HK-2 (cell line): ENCODE data around the gene TAF10.

ENCODE experiments used
- DNase-seq: peaks from one replicate; pipeline ENCODE4 v3.0.0-alpha.2; 2018; ENCODE audit not compliant: unreplicated experiment

TAF10 gene

DNA sequence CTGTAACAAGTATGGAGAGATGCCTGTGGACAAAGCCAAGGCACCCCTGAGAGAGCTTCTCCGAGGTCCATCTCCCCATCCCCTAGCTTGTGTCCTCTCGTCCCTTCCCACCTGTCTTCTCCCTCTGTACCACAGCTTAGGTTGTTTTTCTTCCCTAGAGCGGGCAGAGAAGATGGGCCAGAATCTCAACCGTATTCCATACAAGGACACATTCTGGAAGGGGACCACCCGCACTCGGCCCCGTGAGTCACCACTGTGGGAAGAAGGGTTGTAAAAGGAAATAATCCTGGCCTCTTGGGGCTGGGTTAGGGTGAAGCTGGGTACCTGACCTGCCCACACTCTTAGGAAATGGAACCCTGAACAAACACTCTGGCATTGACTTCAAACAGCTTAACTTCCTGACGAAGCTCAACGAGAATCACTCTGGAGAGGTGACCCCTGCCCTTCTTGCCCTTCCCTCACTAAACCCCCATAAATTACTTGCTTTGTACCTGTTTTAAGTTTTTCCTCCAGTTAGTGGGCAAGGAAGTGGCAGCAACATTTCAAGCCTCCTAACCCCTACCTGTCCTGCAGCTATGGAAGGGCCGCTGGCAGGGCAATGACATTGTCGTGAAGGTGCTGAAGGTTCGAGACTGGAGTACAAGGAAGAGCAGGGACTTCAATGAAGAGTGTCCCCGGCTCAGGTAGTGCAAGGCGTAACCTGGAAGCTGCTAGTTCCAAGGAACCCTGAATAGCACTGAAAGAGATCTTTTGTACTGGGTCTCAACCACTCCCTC, 3.1 kb downstream of the TAF10 start:
- DNase-seq: no peak

DNA sequence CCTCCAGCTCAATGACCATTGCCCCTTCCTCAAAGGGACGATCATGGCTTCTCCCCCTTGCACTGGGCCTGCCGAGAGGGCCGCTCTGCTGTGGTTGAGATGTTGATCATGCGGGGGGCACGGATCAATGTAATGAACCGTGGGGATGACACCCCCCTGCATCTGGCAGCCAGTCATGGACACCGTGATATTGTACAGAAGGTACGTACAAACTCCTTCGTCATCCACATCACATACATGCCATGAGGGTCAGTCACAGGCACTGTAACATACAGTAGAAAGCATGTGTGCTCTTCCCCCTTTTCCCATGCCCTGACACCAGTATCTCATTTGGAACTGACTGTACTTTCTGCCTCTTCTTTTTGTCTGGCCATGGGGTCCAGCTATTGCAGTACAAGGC, 4.0 kb downstream of the TAF10 start:
- DNase-seq: no peak

DNA sequence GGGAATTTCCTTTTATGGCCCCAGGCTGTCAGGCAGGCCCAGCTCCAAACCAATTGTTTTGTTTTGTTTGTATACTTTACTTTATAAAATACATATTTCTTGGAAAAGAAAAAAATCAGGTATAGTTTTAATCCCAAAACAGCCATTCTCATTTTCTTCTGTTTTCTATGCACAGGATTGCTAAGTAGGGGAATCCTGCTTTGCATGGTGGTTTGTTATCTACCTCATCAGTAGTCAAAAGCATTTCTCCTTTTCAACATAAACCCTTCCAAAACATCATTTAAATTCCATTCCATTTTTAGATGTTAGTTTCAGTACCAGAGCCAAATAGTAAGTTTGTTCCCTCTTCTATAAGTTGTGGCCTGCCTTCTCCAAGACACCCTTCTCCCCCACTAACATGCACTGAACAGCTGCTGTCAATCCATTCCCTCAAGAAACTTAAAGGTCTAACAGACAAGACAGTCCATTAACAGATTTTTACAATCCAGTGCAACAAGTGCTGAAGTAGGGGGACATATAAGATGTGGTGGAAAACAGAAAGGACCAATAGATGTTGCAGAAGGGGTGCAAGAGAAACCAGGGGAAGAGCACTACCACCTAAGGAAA, 4.7 kb downstream of the TAF10 start:
- DNase-seq: no peak

DNA sequence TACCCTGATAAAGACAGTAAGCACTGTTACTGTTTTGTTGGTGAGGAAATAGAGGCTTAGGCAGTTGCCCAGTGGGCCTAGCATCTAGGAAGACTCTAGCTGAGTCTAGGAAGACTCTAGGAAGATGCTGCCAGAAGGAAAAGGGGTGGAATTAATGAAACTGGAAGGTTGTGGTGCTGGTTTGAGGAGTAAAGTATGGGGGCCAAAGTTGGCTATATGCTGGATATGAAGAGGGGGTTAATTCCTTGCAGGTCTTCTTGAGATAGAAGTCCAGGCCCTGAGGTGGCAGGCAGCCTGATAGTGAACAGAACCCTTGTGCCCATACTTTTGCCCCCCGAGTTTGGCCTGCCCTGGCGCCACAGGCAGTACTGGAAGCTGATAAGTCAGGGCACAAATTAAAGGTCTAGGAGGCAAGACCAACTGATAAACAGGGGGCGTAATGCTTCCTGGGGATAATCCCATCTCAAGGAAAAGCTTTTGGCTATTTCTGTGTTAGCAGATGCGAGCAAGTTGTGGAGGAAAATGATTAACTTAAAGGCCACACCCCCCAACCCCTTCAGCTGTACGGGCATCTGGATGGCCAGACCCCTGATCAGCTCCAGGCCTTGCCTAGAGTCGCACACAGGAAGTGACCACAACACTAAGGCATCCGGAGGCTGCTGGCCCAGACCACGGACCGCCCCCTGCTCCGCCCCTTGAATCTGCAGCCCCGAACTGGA, 5.4 kb downstream of the TAF10 start:
- DNase-seq: peak; percentile 88

DNA sequence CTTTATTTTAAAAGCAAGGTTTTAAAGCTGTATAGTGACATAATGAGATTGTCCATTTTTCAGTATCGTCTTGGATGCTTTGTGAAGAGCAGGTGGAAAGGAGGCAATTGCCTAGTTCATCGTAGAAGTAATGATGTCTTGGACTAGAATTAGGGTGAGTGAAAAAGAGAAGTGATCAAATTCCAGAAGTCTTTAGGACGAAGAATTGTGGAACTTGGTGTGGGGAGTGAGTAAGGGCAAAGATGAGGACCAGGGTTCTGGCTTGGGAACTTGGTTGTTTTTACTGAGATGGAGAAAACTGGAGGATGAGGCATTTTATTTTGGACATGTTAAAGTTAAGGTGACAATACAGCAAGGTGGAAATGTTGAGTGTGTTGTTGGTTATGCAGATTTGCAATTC, 7.2 kb downstream of the TAF10 start:
- DNase-seq: no peak

DNA sequence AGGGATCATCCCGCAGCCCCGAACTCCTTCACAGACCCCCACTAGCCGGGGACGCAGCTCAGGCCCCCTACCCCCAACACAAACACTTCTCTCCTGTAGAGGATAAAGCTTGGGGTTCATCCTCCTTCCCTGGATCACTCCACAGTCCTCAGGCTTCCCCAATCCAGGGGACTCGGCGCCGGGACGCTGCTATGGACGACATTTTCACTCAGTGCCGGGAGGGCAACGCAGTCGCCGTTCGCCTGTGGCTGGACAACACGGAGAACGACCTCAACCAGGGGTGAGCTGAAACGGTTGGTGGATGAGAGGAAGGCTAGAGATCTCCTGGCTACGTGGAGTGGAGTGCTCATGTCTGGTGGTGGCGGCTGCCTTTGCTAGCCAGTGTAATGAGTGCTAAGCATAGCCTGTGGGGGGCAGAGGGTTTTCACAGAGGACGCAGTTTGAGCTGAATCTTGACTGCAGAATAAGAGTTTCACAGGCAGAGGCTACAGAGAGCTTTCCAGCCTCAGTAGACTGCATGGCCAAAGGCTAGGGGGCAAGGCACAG, 7.9 kb downstream of the TAF10 start:
- DNase-seq: peak; percentile 47

DNA sequence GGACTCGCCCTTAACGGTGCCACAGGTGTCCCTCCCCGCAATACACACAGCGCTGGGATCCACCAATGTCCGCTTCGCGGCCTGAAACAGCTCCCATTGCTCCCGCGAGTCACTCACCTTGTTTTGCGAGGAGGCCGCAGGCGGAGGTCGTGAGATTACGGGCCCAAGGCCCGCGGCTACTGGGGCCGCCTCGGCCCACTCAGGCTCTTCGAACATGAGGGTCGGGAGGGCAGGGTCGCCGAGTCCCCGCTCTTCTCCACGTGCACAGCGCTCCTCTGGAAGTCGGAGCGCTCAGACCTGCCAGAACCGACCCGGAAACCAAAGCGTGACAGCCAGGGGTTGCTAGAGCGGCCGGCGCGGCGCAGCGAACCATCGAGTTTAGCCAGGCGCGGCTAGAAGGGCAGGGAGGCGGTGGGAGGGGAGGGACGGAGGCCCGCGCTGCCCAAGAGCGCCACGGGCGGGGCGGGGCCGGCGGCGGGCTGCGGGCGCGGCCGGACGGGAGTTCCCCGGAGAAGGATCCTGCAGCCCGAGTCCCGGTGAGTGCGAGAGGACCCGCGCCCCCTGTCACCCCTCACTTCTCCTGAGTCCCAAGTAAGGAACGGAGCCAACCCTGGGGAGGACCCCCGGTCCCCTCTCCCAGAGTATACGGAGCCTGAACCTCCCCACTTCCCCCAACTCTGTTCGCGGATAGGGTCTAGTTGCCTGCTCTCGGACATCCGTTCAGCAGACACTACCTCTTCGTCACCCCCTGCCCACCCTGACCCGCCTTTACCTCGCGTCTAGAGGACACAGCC, 8.5 kb downstream of the TAF10 start, which contains the start of the genes ILK and RRP8:
ILK (plus strand) TSS at position 488 of the 794 bp plus-strand sequence. CDS start 498 bp downstream, outside the sequence.
RRP8 (minus strand) TSS at position 330 of the 794 bp plus-strand sequence; CDS start at position 216, 114 bp downstream.
- peak; percentile 79 for DNase-seq

DNA sequence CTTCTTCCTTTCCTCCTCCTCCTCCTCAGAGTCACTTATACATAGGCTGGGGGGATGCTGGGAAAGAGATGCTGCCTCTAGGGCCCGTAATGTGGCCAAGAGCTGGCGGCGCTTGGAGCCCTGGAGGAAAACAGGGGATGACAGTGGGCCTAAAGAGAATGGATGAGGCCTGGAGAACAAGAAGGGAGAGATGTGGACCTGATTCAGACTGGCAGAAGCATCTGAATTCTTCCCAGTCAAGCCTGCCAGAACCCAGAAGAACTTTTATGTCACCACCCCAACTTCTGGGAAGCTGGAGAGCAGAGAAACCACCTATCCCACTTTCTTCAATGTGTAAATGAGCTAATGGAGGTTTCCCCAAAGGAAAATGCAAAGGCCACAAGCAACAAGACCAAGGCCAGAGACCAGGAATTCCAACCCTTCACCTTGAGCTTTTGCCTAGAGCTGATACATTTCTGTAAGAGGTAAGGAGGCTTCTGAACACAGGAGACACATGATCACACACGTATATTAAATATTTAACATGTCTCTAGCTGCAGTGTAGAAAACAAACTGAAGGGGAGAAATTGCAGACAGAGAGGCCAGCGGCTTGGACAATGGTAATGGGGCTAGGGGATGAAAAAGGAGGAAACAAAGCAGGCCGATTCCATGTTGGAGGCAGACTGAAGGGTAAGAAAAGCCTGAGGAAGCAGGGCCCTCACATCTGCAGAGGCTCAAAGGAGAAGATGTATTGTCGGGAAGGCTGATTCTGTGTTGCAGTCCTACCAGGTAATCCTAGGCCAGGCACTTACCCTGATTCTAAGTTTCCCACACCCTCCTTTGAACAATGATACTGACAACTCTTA, 9.7 kb downstream of the TAF10 start:
- no peak for DNase-seq

DNA sequence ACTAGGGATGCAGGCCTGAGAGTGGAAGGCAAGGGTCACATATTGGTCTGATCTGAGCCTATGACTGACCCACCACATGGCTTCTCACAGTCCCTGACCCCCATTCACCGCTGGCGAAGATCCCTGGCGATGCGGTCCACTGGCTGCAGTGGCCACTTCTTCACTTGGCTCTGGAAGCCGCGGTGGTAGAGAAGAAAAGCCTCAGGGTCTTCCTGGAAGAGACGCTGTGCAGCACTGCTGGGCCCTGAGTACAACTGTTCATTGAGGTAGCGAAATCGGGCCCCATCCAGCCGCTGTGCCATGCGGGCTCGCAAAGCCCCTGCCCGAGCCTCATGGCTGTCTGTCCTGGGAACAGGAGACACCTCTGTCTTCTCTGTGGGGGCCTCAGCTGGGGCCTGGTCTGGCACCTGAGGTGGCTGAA, 11.0 kb downstream of the TAF10 start:
- no peak for DNase-seq

DNA sequence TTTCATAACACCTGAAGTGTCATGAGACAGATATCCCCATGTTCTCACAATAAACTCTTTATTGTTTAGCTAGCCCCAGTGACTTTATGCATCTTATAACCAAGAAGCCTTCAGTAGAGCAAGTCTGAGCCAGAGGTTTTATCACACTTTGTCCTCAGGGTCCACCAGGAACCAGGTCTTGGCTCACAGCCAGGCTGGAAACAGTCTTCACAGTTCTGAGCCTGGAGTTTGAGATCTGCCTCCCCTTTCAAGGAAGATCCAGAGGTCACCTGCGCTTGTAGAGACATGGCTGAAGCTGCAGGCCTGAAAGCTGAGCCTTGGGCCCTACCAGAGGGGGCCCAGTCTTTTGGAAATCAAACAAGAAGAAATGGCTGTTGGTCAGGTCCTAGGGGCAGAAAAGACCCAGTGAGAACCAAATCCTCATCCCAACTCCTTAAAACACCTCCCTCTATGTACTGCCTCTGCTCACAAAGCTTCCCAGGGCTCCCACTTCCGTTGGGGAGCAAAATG, 12.1 kb downstream of the TAF10 start:
- DNase-seq: no peak

DNA sequence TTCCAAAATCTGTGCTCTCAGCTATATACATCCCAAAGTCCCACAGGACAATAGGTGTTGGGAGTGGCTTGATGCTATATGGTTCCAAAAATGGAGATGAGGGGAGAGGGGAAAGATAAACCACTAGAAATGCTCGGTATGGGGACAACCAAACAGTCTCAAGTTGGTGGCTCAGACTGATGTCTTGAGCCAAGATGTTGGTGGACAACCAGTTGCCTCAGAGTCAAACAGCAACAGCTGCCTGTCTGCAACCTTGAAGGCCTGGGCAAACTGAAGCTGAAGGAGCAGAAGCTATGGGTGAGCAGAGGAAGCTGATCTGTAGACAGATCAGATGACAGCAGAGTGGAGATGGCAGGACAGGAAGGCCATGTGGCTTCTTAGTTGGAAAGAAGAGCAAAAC, 12.6 kb downstream of the TAF10 start:
- DNase-seq: no peak

DNA sequence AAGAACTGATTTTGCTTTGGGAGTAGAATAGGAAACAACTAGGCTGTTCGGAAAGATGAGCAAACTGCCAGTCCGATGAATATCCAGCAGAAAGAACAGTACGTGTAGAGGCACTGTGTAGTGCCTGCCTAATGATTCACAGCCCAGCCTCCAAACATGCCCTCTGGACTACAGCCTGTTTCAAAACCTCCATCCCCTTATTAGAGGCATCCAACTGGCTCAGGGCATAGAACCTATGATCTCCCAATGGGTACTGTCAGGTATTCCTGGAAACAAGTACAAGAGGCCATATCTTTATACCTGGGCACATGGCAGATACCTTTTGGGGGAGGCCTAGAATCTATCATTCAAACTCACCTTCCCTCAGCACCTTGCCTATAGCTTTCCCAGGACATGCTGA, 13.5 kb downstream of the TAF10 start:
- DNase-seq: no peak

DNA sequence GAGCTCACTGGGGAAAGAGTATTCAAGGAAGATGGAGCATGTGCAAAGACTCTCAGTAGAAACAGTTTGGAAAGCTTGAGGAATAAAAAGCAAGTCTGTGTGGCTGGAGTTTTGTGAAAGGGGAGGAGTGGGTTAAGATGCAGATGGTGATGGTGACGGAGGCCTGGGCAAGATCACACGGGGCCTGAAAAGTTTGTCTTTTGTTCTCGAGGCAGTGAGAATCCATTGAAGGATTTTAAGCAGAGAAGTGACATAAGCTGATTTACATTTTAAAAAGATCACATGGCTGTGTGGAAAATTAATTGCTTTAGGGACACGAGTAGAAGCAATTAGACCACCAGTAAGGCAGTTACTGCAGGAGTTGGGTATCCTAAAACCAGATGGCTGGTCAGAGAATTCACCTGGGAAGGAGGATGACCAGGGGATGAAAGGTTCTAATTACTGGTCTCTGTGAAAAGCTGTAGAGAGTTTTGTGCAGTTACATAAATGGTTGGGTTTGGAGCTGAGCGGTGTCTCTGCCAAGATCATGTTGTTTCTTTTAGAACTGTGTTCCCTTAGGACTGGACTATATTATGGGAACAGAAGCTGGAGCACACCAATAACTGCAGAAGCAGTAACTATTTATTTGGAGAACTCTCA, 15.7 kb downstream of the TAF10 start:
- DNase-seq: no peak

DNA sequence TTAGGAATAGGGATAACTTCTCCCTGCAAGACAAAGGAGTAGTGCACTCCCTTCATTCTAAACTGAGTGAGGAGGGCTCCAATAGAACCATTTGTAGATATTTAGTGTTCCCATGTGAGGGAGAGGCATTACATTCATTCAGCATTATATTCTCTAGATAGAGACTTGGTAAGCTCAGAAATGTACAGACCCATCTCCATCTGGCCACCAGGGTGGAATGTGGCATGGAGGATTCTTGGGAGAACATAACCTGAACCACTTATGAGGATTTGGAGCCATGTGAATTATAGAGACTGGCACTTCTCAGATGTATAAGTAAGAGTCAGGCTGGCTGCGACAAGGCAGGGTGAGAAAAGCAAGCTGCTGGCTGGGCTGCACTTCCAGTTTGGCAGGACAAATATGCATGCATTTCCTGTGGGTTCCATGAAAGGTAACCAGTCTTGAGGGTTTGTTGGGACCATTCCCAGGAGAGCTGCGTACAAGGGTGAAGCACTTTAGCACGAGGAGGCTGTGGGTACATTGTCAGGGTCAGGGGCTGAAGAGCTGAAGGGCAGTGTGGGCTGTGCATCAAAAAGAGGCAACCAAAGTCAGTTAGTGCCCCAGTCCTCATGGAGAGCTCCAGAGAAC, 17.8 kb downstream of the TAF10 start:
- DNase-seq: no peak

DNA sequence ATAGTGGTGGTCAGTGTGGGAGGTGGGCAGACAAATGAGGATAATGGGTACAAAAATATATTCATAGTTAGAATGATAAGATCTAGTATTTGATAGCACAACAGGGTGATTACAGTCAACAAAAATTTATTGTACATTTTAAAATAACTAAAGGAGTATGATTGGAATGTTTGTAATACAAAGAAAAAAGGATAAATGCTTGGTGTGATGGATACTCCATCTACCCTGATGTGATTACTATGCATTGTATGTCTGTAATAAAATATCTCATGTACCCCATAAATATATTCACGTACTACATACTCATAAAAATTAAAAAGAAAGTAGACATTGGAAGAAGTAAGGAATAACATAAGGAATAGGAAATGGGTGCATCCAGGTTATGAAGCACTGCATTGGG, 24.0 kb downstream of the TAF10 start:
- DNase-seq: no peak

DNA sequence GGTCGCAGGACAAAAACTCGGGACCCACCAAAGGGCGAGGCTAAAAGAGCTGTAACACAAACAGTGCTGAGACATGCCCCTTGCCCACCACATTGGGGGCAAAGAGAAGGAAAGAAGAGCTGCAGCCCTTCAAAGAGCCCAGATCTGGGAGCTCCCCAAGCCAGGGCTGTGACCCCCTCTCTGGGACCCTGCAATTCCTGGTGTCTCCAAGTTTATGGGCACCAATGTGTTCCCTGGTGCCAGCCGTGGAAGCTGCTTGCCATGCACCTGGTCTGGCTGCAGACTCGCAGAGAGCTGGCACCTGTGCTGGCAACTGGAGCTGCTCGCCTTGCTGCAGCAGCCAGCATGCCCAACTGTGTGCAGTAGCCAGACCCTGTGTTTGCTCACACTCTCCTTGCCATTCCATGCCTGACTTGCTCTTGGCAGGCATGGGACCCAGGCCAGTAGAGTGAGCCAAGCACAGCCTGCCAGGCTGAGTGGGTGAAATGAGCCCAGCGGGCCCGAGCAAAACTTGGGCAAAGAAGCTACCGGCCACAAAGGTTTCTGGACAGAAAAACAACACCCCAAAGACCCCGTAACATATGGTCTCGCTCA, 24.6 kb downstream of the TAF10 start:
- no peak for DNase-seq

DNA sequence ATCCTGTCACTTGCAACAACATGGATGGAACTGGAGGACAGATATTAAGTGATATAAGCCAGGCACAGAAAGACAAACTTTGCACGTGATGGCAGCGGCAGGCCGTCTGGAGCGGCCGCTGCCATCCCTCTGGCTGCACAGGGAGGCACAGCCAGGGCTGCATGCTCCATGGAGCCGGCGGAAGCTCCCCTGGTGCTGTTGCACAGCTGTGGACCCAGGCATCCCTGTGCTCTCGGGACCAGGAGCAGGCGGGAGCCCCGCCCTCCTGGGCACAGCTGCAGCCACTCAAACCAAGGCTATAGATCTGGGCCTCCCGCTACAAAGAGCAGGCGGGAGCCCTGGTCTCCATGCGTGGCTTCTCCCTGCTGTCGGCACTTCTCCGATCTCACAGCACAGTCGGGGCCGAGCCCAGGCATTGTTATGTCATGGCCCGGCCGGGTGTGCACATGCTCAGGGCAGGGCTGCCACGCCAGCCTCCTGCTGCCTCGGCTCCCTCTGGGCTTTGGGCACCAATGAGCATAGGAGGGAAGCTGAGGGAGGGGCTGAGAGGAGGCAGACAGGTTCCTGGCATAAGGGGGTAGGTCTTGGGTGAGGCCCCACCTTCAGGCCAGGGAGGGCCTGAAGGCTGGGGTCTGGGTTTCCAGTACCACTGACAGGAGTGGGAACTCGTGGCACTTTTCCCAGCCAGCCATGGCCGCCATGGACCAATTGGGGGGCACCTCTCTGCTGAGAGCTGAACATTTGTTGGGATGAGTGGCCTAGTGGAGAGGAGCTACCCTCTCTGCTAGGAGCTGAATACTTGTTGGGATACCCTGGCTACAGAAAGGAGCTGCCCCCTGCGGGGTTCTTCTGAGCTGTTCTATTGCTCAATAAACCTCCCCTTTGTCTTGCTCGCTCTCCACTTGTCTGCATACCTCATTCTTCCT, 25.3 kb downstream of the TAF10 start:
- DNase-seq: no peak

DNA sequence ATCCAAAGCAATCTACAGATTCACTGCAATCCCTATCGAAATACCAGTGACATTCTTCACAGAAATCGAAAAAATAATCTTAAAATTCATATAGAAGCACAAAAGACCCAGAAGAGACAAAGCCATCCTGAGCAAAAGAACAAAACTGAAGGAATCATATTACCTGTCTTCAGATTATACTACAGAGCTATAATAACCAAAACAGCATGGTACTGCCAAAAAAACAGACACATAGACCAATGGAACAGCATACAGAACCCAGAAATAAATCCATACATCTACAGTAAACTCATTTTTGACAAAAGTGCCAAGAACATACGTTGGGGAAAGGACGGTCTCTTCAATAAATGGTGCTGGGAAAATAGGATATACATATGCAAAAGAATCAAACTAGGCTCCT, 27.5 kb downstream of the TAF10 start:
- no peak for DNase-seq
